Glomerular endothelial cell (primary cell): ENCODE measurements around the gene WNT9A. TPM values are rescaled to one million over a fixed set of nuclear protein-coding genes. Genes with fewer than 3 reads are reported as not detected.

Source experiments
- DNase-seq: peaks from one replicate; pipeline ENCODE4 v3.0.0-alpha.2; 2011; ENCODE audit warnings: low read depth, low spot score; ENCODE audit errors: extremely low read depth
- total RNA-seq: library from RNA; depleted of rRNA; stranded (reverse); fragments of >200 nt; gene quantifications from 2 replicates; pipeline ENCODE4 v1.2.3, GENCODE V29; 2015

The WNT9A gene
- total RNA-seq, 1 donor from 2014 or later: 3.7 TPM

DNA sequence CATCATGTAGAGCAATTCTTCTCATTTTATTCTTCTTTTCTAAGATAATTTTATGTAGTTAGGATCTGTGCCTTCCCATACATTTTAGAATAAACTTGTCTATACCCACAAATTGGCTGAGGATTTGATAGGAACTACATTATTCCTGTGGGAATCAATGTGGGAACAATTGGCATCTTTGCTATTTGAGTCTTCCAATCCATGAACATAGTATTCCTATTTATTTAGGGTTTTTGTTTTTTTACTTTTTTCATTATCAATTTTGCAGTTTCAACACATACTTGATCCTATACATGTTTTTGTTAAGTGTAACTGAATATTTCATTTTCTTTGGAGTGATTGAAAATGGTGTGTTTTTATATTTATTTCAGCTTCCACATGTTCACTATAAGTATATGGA is 8.1 kb upstream of the WNT9A start:
- no peak for DNase-seq

DNA sequence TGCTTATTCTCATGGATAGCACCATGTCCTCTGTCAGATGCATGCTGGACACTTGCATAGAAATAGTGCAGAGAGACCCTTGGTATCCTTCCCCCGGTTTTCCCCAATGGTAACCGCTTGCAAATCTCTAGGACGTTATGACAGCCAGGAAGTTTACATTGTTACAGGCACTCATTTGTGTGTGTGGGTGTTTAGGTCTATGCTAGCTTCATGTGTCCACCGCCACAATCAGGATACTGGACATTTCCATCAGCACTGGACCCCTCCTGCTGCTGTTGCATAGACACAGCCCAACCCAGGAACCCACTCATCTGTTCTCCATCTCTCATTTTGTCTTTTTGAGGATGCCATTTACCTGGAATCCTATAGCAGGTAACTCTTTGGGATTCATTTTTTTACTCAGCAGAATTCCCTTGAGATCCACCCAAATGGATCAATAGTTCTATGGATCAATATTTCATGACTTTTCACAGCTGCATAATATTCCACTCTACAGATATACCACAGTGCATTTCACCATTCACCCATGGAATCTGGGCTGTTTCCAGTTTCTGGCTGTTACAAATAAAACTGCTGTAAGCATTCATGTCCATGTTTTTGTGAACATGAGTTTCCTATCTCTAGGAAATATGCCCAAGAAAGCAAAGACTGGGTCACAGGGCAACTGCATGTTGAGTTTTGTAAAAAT is 6.6 kb upstream of the WNT9A start:
- DNase-seq: no peak

GRCh38 chr1:227953022-227953412 is 5.3 kb upstream of the WNT9A start:
- DNase-seq: no peak

DNA sequence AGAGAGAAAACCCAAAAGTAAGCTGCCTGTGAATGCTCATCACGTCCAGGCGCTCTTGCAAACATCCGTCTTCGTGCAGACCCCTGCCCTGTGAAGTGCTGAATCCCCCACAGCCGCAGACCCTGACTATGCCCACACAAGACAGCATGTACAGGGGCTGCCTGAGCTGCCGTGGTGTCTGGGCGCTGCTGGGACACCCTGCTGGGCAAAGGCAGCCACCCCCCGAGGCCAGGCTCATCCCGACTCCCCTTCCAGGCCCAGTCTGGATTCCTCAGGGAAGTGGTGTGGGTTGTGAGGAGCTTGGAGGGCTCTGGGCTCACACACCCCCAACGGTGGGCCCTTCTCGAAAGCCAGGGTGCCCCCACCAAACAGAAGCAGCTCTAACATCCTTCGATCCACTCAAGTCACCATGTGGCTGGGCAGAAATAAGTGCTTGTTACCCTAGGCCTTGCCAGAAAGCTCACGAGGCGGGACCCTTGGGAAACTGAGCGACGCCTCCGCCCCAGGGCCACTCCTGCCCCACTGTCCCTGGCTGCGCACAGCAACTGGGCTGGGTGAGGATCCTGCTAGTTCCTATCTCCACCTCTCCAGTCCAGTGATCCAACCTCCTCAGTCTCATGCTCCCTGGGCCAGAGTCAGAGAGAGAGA is 4.8 kb upstream of the WNT9A start:
- DNase-seq: no peak

GRCh38 chr1:227951624-227952373 is 4.1 kb upstream of the WNT9A start:
- no peak for DNase-seq

DNA sequence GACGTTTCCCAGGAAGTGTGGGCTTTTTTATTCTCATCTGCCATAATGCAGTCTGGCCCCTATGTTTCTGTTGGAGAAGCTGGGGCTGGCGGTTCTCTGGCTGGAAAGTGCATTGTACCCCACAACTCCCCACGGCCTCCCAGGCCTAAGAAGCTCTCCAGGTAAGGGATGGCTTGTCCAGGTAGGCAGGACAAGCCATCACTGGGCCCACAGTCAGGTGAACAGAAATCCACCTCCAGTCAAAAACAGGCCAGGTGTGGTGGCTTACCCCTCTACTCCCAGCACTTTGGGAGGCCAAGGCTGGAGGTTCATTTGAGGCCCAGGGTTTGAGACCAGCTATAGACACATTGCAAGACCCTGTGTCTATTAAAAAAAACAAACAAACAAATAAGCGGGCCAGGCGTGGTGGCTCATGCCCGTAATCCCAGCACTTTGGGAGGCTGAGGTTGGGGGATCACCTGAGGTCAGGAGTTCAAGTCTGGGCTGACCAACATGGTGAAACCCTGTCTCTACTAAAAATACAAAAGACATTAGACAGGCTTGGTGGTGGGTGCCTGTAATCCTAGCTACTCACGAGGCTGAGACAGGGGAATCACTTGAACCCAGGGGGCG is 3.1 kb upstream of the WNT9A start:
- no peak for DNase-seq

GRCh38 chr1:227949954-227950734 is 2.4 kb upstream of the WNT9A start:
- DNase-seq: no peak

GRCh38 chr1:227949341-227949921 is 1.7 kb upstream of the WNT9A start:
- DNase-seq: no peak

GRCh38 chr1:227948493-227949260 is 945 bp upstream of the WNT9A start:
- DNase-seq: no peak

DNA sequence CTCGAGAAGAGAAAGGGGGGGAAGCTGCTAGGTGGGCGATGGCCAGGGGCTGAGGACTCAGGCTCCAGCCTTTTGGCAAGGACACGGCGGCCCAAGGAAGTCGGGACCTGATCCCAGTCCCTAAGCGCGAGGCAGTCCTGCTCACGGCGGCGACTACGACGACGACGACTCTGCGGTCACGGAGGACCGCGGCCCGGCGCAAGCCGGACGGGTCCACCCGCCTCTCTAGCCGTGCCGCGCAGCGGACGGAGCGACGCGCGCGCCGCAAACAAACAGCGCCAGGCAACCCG is 401 bp downstream of the WNT9A start:
- no peak for DNase-seq

DNA sequence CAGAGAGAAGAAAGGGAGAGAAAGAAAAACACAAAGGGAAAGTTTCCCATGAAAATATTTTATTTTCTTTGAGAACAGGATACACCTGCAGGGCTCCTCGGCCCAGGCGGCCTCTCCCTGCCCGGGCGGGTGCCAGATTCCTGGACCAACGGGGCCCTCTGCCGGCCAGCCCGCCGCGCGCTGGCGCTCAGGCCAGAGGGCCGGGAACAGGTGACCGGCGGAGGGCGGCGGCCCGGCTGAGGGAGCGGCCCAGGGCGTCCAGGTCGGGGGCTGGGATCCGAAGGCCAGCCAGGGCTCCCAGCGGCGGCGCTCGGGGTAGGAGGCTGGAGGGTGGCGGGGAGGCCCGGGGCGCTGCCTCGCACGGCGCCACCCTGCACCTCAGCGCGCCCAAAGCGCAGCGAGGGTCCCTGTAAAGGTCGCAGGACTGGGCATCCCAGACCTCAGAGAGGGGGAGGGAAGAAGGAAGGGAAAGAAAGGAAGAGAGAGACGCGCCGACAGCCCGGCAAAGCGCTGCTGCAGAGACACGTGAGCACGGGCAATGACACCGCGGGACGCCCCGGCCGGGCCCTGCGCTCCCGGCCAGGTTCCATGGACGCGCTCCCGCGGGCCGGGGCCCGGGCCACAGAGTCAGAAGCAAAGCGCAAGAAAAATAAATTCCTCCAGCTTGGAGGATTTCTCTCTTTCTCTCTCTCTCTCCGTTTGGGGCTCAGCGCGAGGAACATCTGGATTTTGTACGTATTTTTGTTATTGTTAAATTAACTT is 927 bp downstream of the WNT9A start:
- DNase-seq: no peak

- DNase-seq: peak; percentile 22
These were observed 1.7 kb downstream of the WNT9A start for GRCh38 chr1:227945891-227946623.

DNA sequence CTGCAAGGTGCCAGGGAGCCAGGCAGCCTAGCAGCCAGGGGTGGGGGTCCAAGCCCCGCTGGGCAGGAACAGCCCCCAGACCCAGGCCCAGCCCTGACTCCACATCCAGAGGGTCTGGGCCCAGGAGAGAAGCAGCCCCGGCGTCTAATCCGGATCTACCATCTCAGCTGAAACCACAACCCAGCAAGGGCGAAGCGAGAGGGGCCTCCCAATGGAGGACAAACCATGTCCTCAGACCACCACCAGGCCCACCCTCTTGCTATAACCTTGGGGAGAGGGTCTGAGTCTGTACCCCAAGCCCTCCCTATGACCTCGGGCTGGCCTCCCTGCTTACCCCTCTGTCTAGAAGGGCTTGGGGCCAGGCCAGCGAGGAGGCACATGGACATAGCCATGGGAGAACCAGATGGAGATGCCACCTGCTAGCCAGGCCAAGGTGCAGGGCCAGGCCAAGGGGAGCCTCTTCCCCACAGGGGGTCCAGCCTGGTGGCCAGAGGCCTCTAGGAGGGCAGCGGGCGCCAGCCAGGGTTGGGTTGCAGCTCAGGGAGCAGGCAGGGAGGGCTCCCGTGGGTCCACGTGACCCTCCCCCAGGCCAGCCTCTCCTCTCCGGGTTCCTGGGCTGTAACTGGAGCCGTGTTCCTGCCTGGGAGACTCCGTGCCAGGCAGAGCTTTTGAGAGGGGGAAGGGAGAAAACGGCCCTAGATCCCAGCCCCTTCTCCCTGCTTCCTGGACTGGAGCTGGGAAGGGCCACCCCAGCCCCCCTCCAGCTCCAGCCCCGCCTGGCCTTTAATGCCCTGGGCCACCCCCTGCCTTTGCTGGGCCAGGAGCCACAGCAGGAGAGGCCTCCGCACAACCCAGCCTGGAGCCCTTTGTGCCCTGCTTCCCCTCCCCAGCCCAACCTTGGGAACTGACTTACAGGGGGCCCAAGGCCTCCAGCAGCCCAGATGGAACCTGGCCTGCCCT is 2.5 kb downstream of the WNT9A start:
- no peak for DNase-seq

- DNase-seq: no peak
These were observed 3.4 kb downstream of the WNT9A start for GRCh38 chr1:227944090-227944930.

DNA sequence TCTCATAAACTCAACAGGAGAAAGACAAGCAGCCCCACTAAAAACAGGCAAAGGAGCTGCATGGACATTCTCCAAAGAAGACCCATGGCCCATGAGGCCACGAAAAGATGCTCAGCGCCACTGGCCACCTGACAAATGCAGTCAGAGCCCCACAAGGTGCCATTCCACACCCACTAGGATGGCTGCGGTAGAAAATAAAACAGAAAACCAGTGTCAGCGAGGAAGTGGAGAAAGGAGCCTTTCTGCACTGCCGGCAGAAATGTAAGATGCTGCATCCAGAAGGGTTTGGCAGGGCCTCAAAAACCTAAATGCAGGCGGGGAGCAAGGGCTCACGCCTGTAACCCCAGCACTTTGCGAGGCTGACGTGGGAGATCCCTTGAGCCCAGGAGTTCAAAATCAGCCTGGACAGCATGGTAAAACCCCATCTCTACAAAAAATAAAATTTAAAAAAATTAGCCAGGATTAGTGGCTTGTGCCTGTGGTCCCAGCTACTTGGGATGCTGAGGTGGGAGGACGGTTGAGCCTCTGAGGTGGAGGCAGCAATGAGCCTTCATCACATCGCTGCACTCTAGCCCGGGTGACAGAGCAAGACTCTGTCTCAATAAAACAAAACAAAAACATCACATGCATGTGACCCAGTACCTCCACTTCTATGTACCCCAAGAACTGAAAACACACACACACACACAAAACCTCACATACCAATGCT is 4.2 kb downstream of the WNT9A start:
- DNase-seq: no peak
